T follicular helper cell (primary cell): ENCODE data around the gene TMEM175.

Experiments
- DNase-seq: peaks from one replicate; pipeline ENCODE4 v3.0.0-alpha.2; 2020; ENCODE audit warnings: low read depth

Gene TMEM175

GRCh38 chr4:1003271-1004070 lies 71.2 kb downstream of the TMEM175 start:
- DNase-seq: no peak

- DNase-seq: no peak
Observed at GRCh38 chr4:1004071-1004418, 71.8 kb downstream of the TMEM175 start.

DNA sequence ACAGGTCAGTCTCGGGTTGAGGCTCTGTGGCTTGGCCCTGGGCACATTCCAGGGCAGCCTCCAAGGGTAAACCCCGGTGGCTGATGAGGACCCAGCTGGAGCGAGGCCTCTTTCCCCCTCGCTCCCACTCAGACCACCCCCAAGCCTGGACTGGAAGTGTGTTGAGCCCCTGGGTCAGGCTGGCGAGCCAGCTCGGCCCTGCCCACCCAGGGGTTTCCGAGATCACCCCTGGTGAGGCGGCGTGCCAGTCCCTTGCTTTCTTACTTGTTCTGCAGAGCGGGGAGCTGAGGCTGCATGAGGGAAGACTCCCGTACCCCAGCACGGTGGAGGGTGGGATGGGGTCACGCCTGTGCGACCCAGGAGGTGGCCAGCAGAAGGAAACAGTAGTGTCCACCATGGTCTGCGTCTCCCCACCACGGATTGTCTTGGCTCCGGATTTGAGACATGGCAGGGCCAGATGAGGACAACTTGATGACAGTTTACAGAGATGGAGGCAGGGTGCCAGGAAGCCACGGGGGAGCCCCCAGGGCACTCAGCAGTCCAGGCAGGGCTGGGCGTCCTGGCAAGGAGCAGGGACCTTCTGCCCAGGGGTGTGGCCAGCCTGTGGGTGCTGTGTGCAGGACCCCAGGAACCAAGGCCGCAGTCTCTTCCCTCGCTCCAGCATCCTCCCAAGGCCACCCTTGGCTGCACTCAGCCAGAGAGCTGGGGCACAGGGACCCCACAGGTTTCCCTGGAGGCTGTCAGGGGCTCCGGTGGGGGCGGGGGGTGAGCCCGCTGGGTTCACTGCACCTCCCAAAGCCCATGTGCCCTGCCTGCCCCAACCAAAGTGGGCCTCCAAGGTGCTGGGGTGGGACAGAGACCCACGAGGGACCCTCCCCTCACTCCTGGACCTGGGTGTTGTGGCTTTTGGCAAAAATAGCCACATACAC lies 72.6 kb downstream of the TMEM175 start:
- no peak for DNase-seq

- no peak for DNase-seq
Observed at GRCh38 chr4:1006856-1007255, 74.6 kb downstream of the TMEM175 start.
